HG03520 (cell line): ENCODE data around the gene BRAT1.

Experiments
- ATAC-seq: cut with Tn5 transposase; IDR thresholded peaks from one replicate; pipeline ENCODE4 v1.9.1; 2021; ENCODE audit warnings: mild to moderate bottlenecking, moderate library complexity; ENCODE audit not compliant: unreplicated experiment

The BRAT1 gene

DNA sequence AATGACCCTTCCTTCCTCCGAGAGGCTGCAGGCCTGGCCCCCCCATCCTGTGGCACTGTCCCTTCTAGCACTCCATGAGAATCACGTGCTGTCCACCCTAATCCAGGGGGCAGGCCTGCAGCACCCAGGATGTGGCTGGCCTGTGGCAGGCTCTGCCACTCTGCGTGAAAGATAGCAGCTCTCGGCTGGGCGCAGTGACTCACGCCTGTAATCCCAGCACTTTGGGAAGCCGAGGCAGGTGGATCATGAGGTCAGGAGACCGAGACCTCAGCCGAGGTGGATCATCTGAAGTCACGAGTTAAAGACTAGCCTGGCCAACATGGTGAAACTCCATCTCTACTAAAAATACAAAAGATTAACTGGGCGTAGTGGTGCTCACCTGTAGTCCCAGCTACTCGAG, 54.6 kb downstream of the BRAT1 start:
- no peak for ATAC-seq

DNA sequence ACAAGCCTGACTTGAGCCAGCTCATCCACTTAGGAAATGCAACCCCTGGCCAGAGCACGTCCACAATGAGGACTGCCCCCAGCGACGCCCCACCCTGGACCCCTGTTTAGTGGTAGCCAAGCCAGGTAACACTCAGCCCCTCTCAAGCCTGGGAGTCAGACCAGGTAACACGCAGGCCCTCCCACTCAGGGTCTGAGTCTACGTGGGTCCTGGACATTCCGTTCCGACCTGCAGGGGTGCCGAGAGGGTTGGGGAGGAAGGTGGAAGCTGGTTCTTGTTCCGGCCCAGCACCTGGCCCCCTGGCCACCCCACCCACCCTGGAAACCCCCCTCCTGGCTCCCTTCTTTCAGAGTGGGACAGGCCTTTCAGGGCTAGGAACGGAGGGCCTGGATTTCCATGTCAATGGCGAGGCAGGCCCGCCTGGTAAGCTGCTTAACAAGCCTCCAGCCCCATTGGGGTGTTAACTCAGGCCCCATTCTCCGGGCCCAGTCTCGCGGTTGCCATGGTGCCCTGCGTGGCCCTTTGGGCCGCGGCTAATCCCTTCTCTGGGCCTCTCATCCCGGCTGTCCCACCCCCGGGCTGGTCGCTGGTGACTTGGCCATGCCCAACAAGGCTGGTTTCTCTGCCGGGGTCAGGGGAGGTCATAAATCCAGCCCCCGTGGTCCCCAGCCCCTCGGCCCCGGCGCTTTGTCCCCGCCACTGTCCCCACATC, 55.4 kb downstream of the BRAT1 start:
- ATAC-seq, result no peak

GRCh38 chr7:2499181-2499580, 56.1 kb downstream of the BRAT1 start:
- no peak for ATAC-seq

GRCh38 chr7:2498708-2499107, 56.6 kb downstream of the BRAT1 start:
- no peak for ATAC-seq

DNA sequence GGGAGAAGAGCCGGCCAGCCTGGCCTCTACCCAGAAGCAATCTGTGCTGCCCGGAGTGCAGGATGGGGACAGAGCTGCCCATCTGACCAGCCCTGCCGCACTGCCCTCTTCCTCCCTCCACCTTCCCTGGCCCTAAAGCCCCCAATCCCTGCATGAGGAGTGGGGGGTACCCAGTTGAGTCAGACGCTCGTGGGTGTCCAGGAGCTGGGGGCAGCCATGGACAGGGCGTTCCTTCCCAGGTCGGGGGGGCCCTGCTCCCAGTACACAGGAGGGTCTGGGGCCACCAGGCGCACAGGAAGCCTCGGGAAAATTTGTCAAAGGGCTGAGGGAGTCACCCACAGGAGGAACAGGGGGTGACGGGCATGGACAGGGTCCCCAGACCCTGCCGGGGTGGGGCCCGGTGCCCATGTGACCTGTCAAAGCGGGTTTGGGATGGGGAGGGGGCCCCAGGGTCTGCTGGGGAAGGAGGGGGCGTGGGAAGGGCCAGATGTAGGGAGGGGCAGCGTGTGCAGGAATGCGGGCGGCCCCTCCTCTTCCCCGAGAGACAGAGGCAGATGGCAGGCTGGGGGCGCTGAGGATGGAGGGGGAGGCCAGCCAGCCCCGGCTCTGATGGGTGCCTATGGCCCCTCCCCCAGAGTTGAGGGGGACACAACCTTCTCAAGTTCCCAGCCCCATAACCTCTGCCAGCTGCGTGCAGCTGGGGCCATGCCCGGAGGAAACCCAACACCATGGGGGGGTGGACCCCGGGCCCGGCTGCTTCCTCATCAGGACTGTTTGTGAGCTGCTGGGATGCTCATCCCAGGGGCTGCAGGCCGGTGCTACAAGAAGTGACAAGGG, 57.6 kb downstream of the BRAT1 start:
- no peak for ATAC-seq

GRCh38 chr7:2497065-2497464, 58.3 kb downstream of the BRAT1 start:
- no peak for ATAC-seq

GRCh38 chr7:2496375-2496774, 58.9 kb downstream of the BRAT1 start:
- no peak for ATAC-seq

DNA sequence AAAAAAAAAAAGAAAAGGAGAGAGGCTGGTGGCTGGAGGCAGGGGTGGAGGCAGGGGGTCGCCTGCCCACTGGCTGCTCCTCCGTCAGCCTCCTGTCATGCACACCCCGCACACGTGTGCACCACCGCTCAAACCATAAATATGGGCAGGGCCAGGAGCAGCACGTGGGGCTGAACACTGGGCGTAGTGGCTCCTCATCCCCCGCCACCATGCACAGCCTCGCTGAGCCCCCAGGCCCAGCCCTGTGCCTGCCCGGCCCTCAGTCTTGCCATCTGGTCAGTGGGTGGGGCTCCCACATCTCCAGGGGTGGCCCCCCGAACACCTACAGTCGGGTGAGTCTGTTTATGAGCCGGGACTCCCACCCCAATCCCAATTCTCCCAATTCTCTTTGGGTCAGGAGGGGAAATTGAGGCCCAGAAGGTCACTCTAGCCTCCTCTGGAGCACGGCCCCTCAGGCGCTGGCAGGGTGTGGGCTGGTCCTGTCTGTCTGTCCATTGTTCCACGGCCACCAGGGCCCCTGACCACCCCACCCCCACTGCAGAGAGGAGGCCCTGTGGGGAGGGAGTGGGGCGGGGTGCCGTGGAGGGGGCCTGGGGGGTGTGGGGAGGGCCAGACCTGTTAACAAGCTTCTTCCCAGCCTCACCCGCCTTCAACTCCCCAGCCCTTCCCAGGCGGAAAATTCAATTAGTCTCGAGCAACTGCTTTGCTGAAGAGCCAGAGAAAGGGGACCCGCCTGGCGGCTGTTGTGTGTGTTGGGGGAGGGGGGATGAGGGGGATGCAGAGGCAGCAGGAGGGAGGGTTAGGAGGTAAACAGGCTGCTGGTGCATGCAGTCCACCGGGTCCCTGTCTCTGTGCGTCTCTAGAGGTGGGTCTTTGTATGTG, 59.7 kb downstream of the BRAT1 start:
- ATAC-seq, result no peak

- ATAC-seq, result no peak
Observed at GRCh38 chr7:2494191-2495130, 60.9 kb downstream of the BRAT1 start.

GRCh38 chr7:2493205-2494164, 61.8 kb downstream of the BRAT1 start:
- ATAC-seq, result no peak

GRCh38 chr7:2492038-2492437, 63.3 kb downstream of the BRAT1 start:
- ATAC-seq, result no peak

DNA sequence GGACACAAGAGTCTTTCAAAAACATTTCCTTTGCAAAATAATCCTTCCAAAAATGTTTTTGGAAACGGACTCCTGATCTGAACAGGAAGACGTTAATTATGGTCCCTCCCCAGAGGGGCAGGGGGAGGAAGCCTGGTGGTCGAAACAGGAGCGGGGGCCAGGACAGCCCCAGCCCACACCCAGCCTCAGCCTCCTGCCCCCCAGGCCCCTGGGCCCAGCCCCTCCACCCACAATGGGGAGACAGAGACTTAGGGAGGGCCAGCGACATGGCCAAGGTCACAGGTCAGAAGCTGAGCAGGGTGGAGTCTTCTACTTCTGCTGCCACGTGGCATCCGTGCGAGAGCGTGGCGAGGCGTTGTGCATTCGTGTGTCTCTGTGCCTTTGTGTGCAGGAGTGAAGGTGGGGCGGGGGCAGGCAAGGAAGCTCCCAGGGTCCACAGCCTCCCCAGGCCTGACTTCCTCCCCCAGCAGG, 65.1 kb downstream of the BRAT1 start:
- ATAC-seq, result no peak

DNA sequence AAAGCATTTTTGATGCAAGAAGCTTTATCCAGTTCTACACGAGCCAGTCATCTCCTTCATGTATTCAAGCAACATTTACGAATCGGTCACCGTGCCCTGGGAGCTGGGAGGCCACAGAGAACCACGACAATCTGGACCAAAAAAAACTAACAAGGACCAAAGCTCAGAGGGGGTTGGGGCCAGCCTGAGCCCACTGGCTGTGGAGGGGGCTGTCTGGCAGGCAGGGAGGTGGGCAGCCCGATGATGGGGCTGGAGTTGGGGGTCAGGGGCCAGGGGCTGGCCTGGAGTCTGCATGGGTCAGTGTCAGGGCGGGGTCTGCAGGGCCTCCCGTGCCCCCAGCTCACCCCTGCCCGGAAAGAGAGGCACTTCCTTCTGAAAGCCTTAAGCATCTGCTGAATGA, 66.6 kb downstream of the BRAT1 start:
- ATAC-seq, result no peak

- no peak for ATAC-seq
Observed at GRCh38 chr7:2488272-2488645, 67.1 kb downstream of the BRAT1 start.
